Stimulated activated CD4-positive, alpha-beta T cell treated with anti-CD3 and anti-CD28 coated beads, Interleukin-4, amount 100 ng/mL, for 1 hour (primary cell): ENCODE measurements around the gene IGF1R.

ENCODE experiments used
- DNase-seq: peaks from one replicate; pipeline ENCODE4 v3.0.0-alpha.2; 2020

Gene IGF1R

GRCh38 chr15:98676586-98677270 is 28.4 kb downstream of the IGF1R start:
- DNase-seq: no peak

GRCh38 chr15:98677345-98678059 is 29.2 kb downstream of the IGF1R start:
- DNase-seq: no peak

- DNase-seq: no peak
Observed at GRCh38 chr15:98678484-98678883, 30.1 kb downstream of the IGF1R start.

- DNase-seq: no peak
Observed at GRCh38 chr15:98681061-98681460, 32.7 kb downstream of the IGF1R start.

- DNase-seq: no peak
Observed at GRCh38 chr15:98682992-98683701, 34.8 kb downstream of the IGF1R start.

GRCh38 chr15:98683831-98684230 is 35.5 kb downstream of the IGF1R start:
- no peak for DNase-seq

- DNase-seq: no peak
Observed at GRCh38 chr15:98684436-98684835, 36.1 kb downstream of the IGF1R start.

- no peak for DNase-seq
Observed at GRCh38 chr15:98684995-98685525, 36.7 kb downstream of the IGF1R start.

- no peak for DNase-seq
Observed at GRCh38 chr15:98686983-98687382, 38.6 kb downstream of the IGF1R start.

GRCh38 chr15:98689431-98689861 is 41.1 kb downstream of the IGF1R start:
- no peak for DNase-seq

GRCh38 chr15:98690272-98690950 is 42.1 kb downstream of the IGF1R start:
- no peak for DNase-seq

- DNase-seq: no peak
Observed at GRCh38 chr15:98692213-98692612, 43.9 kb downstream of the IGF1R start.

- DNase-seq: no peak
Observed at GRCh38 chr15:98694161-98694560, 45.8 kb downstream of the IGF1R start.

GRCh38 chr15:98698792-98699191 is 50.5 kb downstream of the IGF1R start:
- no peak for DNase-seq

GRCh38 chr15:98699591-98700424 is 51.5 kb downstream of the IGF1R start:
- no peak for DNase-seq

- peak; percentile 7 for DNase-seq
Observed at GRCh38 chr15:98700519-98700918, 52.2 kb downstream of the IGF1R start.

- DNase-seq: no peak
Observed at GRCh38 chr15:98703126-98703685, 54.9 kb downstream of the IGF1R start.

GRCh38 chr15:98705070-98705469 is 56.7 kb downstream of the IGF1R start:
- DNase-seq: no peak

- DNase-seq: no peak
Observed at GRCh38 chr15:98706387-98706786, 58.0 kb downstream of the IGF1R start.

GRCh38 chr15:98706986-98707385 is 58.6 kb downstream of the IGF1R start:
- no peak for DNase-seq

- DNase-seq: no peak
Observed at GRCh38 chr15:98708037-98708590, 59.8 kb downstream of the IGF1R start.
